Lower leg skin (tissue), 3 donors: ENCODE measurements around the gene NLRC3.

Experiments used
- CTCF ChIP-seq, 3 donors: fragments of 450-650 bp; IDR thresholded peaks; one replicate each; pipeline ENCODE4 v1.5.1; 2016; ENCODE audit warnings: antibody characterized with exemption in 3 of 3, mild to moderate bottlenecking in 3 of 3, moderate library complexity in 2 of 3
- POLR2A ChIP-seq, 2 donors: fragments of 450-650 bp; IDR thresholded peaks; one replicate each; pipeline ENCODE4 v1.6.1; 2016 to 2017; ENCODE audit warnings: antibody characterized with exemption in 2 of 2, mild to moderate bottlenecking in 1 of 2, moderate library complexity in 1 of 2

GRCh38 chr16:3513892-3514583 lies 63.2 kb downstream of the NLRC3 start:
- TF ChIP-seq POLR2A (IDR thresholded peaks at IDR 0.05): no peak
- TF ChIP-seq CTCF (IDR thresholded peaks at IDR 0.05): no peak
